ENCODE results near the gene GTPBP6.
"Not testable (repeated sequence)": the region's sequence is repeated elsewhere in the genome, so short reads cannot be mapped to it uniquely, and the experiment has no call there.

The GTPBP6 gene

GRCh38 chrX:262381-262909 is 56.2 kb downstream of the GTPBP6 start:
- DNase-seq, result no peak

- DNase-seq, result no peak
These were observed 56.7 kb downstream of the GTPBP6 start for GRCh38 chrX:261919-262352.

- DNase-seq, result no peak
These were observed 57.3 kb downstream of the GTPBP6 start for GRCh38 chrX:261167-261918.

GRCh38 chrX:259692-260355 is 58.8 kb downstream of the GTPBP6 start:
- DNase-seq, result no peak

- no peak for DNase-seq
These were observed 60.1 kb downstream of the GTPBP6 start for GRCh38 chrX:258291-259040.

- DNase-seq, result no peak
These were observed 60.8 kb downstream of the GTPBP6 start for GRCh38 chrX:257681-258289.

GRCh38 chrX:257054-257453 is 61.5 kb downstream of the GTPBP6 start:
- DNase-seq, result not testable (repeated sequence)

- DNase-seq, result no peak
These were observed 62.7 kb downstream of the GTPBP6 start for GRCh38 chrX:255923-256331.

Data from bone marrow (tissue), 2 donors.